DMS114 treated with DMSO at 0.1 percent for 48 hours (cell line): ENCODE data around the gene KIF16B.

Experiments used
- DNase-seq: peaks from one replicate; lab custom pipeline; 2025; ENCODE audit not compliant: unreplicated experiment; lab: John Stamatoyannopoulos, UW

The KIF16B gene

DNA sequence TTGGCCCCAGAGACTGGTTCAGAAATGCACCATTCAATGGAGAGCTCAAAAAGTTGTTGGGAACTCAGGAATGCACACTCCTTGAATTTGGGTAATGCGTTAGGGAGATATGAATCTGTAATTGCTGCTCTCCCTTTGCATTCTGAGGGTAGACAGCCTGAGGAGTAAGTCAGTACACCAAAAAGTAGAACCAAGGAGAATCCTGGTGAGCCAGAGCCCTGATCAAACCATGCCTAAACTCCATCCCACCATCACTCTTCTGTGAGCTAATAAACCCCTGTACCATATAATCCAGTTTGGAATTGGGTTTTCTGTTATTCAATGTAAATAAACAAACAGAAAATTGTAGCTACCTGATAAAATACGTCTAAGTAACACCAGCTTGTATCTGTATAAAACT lies 90.2 kb downstream of the KIF16B start:
- DNase-seq = no peak

DNA sequence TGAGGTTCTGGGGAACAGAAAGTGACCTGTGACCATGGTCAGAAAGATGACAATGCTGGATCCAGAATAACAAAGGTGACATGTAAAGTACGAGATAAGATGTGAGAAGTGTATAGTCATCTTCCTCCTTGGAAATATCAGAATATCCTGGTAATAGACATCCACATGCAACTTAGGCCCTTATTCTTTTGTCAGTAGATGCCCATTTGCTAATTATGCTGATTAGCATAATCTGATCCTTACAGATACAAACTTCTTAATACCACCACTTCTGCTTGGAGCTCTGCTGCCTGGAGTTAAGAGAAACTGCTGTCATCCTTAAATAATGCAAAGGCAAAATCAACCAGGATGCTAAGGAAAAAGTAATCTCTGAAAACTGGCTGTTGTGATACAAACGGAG lies 91.3 kb downstream of the KIF16B start:
- DNase-seq = no peak

DNA sequence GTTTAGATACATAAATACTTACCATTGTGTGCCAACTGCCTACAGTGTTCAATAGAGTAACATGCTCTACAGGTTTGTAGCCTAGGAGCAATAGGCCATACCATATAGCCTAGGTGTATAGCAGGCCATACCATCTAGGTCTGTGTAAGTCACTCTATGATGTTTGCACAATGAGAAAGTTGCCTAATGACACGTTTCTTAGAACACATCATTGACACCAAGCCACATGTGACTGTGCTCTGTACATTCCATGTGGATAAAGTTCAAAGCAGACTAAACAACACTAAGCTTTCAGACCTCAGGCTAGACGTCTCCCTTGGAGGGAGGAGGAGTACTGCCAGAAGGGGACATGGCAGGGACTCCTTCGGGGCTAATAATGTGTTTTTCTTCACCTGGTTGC lies 93.6 kb downstream of the KIF16B start:
- no peak for DNase-seq

DNA sequence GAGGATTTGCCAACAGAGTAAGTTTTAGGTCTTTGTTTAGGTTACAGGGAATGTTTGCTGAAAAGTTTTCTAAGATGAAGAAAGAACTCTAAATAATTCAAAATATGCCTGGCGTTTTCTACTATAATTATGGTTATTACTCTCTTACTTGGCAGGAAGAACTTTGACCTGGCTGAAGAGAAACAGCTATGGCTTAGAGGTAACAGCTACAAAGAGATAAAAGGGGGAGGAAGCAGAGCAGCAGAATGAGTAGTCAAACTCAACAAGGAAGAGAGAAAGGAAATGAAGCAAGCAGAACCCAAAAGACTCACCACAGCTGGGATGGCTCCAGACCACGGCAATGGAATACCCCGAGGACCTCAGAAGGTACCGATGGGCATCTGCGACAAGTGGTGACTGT lies 95.6 kb downstream of the KIF16B start:
- no peak for DNase-seq

DNA sequence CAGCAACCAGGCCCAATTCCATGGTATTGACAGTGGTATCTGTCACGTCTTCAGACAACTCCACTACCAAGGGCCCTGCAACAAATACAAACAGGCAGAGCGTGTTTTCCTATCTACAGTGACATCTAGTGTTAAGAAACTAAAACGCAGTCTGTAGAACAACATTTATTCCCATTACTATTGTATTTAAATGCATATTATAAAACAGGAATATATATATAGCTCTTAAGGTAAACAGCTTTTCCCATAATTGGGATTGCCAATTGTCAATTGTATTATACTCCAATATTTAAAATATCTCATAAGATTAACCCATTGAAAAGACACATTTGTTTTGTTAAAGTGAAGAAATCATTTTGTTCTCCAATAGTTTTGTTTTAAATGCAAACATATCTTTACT lies 97.2 kb downstream of the KIF16B start:
- peak; percentile 33 for DNase-seq

DNA sequence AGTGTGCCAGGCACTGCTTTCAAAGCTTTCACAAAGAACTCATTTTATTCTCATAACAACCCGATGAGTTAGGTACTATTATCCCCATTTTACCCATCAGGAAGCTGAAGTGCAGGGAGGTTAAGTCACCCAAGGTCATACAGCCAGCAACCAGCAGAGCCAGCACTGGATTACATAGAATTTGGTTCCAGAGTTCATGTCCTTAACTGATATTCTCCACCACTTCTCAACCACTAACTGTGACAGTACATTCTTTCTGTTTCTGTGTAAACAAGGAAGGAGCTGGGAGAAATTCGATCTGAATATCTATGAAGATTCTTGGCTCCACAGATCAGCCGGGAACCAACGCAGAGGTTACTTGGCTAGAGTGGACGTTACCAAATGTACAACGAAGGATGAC lies 98.0 kb downstream of the KIF16B start:
- no peak for DNase-seq

DNA sequence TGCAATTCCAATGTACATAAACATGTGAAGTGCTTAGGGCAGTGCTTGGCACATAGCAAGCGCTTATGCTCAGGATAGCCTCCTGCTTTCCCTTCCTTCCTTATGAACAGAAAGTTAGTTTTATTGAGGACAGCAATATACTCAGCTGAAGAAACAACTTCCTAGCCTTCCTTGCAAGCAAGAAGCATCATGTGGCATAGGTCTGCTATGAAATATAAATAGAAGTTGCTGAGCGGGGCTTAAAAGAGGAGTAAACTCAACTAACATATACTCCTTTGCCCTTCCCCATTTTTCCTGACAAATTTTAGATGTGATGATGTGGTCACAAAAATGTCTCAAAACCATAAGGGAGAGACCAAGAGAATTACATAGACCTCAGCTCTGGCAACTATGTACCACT lies 98.9 kb downstream of the KIF16B start:
- DNase-seq = no peak

DNA sequence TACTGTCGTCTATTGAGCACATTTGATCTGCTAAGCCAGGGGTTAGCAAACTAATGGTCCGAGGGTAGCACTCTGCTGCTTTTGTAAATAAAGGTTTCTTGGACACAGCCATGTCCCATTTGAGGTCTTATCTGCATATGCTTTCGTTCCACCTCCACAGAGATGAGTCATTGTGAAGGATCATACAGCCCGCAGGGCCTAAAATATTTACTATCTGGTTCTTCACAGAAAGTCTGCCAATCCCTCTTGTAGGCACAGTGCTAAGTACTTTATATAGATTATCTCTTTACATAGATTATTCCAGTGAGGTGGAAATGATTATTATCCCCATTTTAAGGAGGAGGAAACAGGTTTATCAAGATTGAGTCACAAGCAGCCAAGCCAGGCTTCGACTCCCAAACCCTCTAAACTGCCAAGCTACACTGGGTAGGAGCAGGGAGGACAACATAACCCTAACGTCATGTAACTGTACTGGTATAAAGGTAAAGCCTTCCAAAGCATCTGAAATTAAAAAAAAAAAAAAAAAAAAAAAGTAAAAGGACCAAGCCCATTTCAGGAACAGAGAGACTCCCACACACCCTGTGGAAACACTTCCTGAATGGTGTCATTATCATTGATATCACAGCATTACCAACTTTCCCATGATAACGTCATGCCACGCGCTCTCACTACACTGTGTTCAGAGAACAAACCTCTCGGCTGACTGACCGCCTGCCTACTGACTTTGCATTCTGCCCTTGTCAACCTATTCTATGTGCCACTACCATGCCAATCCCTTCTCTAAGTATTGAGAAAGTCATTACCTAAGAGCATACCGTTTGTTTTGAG lies 101.0 kb downstream of the KIF16B start:
- no peak for DNase-seq

DNA sequence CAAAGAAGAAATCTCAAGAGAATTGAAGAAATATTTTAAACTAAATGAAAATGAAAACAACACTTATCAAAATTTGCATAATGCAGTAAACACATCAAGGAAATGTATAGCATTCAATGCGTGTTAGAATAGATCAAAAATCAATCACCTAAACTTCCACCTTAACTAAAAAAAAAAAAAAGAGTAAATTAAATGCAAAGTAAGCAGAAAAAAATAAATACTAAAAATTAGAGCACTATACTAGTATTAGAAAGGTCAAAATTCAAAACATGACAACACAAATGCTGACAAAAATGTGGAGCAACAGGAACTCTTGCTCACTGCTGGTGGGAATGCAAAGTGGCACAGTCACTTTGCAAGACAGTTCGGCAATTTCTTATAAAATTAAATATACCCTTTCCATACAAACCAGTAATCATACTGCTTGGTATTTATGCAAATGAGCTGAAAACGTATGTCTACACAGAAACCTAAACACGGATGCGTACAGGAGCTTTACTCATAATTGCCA lies 103.8 kb downstream of the KIF16B start:
- no peak for DNase-seq

DNA sequence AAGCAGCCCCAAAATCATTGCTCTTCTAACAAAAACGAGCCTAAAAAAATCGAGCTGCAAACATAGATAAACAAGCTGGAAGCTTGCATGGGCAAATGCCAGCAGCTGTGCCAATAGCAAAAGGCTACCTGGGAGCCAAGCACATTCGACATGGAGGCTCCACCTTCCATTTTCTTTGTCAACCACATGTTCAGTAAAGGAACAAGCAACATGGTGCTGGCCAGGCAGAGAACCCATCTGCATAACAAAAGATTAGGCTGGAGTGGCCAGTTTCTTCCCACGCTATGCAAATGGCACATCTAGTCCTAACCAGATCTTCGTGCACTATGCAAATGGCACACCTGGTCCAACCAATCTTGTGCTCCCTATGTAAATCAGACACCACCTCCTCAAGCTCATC lies 110.5 kb downstream of the KIF16B start:
- DNase-seq = no peak

DNA sequence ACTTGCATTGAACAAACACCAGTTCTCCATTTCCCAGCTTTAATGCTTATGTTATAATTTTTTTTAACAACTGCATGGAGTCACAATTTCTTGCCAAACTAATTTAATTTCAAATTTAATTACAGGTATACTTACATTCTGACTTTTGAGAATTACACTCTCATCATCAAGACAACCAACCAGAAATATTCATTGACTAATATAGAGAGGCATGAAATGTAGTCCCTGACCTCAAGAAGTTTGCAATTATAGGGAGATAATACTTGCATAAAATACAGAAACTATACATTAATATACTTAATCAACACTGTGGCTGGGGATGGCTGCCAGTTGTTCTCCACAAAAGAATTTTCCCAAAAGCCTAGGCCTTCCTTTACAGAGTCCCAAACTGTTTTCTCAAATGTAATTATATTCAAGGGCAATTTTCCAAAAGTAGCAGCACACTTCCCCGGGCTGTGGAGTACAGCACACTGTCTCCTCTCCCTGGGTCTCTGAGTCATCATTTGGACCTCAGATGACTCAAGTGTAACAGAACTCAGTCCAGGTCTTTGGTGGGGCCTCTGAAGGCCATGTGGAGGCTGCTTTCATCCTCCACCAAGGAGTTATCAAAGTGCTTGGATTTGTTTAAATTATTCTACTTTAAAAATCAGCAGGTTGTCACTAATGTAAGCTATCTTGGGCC lies 114.1 kb downstream of the KIF16B start:
- DNase-seq = no peak

DNA sequence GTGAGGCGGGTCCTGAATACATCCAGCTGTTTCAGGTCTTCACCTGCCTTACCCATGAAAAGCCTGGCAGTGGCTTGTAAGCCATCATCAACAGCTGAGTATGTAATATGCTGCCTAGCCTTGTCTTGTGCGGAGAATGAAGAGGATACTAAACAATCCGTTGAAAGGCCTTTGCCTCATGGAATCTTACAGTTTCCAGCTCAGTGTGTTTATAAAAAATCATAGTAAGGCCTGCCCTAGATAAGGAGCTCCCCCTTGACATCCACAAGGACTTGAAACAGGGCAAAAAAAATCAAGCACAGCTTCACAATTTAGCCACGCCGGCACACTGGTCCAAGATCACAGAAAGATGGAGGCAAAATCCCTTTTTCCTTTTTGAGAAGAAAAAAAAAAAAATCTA lies 115.7 kb downstream of the KIF16B start:
- DNase-seq = no peak

DNA sequence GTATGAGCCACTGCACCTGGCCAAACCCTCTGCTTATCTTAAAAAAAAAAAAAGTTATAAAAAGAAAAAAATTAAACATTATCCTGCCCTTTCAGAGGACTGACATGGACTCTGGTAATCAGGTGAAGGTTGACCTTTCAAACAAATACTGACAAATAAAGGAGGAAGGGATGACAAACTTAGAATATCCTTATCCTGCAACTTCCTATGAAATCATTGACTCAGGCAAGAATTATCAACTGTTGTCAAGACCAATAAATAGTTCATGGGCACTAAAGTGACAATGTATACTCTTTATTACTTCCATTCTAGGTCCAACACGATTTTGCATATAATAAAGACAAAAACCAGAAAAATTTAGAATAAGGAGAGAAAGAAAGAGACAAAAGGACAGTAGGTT lies 117.9 kb downstream of the KIF16B start:
- DNase-seq = no peak

DNA sequence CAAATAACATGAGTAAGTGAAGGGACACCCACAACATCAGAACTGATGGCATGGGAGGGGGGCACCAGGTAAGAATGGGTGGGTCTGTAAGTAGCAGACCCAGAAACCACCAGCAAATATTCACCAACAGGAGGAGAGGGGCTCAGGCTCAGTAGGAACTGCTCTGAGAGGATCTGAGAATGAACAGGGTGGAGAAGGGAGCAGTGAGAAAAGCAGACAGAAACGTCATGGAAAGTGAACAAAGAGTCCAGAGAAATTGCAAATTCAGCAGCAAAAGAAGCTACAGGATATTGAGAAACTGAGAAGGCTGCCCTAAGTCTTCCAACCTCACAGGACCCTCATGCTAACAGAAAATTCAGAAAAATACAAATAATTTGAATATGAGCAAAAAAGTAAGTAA lies 121.3 kb downstream of the KIF16B start:
- DNase-seq = no peak

DNA sequence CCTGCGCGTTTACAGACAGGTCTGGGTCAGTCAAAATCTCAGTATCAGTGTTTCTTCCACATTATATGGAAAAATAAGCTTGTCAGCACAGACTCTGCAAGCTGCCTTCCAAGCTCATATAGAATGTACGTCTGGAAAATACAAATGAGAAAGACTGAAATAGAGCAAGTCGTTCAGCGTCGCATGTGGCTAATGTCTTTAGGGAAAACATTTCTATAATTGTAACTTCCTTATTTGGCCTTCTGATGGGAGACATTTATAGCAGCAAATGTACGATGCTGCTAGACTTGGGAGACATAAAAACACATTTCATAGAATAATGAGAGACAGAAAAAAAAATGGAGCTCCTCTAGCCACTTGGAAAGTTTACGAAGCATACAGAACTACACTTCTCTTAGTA lies 122.2 kb downstream of the KIF16B start:
- no peak for DNase-seq

DNA sequence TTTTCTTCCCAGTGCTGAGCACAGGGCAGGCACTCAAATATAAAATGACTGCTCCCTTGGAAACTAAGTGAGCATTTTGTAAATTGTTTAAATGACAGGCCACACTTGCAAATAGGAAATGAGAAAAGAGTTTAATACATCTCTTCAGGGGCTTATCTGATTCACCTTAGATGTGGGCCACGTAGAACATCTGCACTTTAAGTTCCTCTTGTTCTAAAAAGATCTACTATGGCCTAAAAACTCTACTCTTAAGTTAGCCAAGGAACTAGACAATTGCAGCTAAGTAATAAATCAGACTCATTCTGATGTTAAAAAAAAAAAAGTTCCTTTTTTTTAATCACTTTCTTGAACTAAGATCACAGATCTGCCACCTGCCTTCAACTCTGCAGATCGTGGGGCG lies 126.3 kb downstream of the KIF16B start:
- DNase-seq = no peak

DNA sequence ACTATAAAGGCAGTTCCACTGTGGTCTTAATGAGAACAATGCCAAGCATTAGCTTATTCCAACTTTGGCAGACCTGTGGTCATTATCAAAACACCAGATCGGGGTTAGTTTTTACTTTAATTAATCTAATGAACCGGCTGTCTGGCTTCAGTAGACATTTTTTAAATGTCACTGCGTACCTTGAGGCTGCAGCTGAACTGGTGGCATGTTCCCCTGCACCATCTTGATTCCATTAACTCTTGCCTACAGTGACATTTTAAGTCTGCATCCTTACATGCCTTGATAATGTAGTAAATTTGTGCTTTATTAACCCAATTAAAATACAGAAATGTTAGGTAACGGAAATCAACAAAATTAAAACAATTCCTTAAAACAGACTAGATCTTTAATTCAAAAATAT lies 127.0 kb downstream of the KIF16B start:
- no peak for DNase-seq

DNA sequence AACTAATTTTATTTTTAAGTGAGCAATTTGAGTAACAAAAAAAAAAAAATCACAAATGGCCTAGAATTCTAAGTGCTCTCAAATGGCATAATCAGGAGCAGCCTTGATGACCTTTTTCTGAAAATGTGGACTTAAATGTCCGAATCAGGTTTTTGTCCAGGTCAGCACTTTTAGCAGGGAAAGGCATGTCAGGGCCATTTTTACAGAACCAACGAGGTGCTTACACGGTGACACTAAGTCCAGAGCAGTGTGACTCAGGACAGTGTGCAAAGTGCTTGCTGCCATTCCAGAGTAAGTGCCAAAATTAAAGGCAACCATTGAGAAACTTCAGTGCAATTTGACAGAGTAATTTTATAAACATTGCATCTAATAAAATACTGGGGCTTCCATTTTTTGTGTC lies 127.8 kb downstream of the KIF16B start:
- DNase-seq = no peak

DNA sequence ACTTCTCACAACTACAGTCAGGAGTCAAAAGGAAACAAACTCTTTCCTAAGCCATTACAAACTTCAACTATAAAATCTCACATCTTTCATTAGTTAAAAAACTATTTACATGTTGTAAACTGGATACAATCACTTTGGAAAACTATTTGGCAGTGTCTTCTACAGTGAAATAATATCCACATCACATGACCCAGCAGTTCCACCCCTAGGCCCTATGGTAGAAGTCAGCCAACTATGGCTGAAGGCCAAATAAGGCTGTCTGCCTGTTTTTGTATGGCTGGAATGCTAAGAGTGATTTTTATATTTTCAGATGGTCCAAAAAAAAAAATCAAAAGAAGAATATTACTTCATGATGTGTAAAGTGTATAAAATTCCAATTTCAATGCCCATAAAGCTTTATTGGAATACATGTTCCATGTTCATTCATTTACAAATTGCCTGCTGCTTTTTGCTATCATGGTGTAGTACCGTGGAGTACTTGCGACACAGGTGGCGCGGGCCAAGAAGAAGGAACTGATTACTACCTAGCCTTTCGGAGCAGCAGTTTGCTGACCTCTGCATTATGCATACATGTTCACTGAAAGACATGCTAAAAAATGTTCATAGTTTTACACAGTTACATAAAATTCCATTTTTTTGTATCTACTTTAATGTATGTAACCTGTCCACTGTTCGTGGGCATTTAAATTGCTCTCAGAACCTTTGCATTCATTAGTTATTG lies 129.0 kb downstream of the KIF16B start:
- DNase-seq = no peak

DNA sequence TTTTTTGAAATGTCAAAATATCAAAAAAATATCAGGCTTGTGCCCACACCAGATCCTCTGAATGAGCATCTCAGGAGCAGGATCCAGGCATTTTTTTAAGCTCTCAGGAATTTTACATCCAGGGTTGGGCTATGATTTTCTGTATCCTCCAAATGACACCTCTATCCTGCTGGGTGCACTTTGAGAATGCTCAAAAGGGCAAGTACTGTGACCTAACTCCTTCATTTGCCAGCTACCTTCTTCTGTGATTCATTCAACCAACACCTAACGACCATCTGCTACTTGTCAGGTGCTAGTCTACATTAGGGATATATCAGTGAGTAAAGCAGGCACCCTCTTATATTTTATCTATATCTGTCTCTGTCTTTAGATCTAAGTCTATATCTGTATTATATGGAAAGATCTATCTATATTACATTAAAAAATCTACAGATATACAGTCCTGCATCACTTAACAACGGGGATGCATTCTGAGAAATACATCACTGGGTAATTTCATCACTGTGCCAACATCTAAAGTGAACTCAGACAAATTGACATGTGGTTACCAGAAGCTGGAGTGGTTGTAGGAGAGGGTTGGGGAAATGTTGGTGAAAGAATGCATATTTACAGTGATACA lies 131.6 kb downstream of the KIF16B start:
- no peak for DNase-seq

DNA sequence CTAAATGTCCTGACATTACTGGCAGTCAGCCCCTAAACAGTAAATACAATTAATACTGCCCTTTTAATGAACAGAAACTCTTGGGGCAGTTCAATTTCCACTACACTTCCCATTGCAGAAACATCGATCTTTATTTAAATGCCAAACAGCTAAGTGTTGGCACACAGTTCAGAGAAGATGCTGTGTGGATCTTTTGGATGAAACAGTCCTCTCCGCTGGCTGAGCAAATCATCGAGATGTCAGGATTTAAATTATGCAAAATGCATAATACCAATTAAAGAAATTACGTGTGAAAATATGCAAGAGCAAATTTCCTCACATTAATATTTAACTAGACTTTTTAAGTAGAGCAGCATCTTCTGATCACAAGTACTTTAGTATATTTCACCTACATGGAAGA lies 132.6 kb downstream of the KIF16B start:
- no peak for DNase-seq
